ENCODE data around the gene UGT1A8. TPM values are rescaled to one million over a fixed set of nuclear protein-coding genes. Genes with fewer than 3 reads are reported as not detected.

The UGT1A8 gene
- total RNA-seq, 1 donor from 2014 or later = not detected

DNA sequence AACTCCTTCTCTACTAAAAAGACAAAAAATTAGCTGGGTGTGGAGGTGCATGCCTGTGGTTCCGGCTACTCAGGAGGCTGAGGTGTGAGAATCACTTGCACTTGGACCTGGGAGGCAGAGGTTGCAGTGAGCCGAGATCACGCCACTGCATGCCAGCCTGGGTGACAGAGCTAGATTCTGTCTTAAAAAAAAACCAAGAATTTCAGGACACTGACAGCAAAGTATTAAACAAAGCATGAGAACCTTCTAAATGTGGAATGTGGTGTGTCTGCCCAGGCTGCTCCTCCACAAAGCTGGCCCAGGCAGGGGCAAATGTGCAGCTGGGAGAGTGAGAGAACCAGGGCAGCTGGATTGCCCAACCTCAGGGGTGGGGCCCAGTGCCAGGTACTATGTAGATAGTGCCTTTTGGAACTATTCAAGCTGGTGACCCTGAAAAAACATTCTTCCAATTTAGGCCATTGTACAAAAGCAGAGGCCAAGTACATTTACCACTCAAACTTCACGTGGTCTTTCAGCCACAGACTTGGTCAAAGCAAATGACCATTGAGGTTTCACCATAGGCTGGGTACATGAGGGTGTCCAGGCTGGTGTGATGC, 88.6 kb downstream of the UGT1A8 start:
- Mint-ChIP-seq H3K27ac (ENCODE audit: unreplicated experiment) (no peak overlapping the region), H3K36me3 (ENCODE audit: unreplicated experiment) (no peaks in the 10 kb centered on the region)

DNA sequence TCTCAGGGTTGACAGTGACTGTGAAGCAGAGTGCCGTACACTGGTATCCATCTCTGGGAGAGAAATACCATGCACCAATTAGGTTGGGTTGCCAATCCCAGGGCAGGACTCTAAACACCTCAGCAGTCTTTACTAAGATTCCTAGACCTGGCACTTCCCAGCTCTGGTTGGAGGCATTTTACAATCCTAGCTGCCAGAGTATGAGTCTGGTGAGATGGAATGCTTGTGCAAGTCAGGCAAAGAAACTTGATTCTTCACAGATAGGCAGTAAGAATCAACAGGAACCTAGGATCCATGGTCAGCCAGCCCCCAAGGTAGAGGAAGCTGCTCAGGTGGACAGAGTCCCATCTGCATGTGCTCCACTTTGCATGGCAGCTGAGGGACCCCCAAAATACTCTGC, 89.3 kb downstream of the UGT1A8 start:
- Mint-ChIP-seq H3K4me1 (ENCODE audit: low read depth, unreplicated experiment) (no peaks in the 10 kb centered on the region), H3K27me3 (ENCODE audit: unreplicated experiment) (peaks cover 1% of the 10 kb centered on the region), H3K27ac (ENCODE audit: unreplicated experiment) (no peak overlapping the region), H3K4me3 (ENCODE audit: unreplicated experiment) (no peak overlapping the region), H3K9me3 (ENCODE audit: unreplicated experiment) (no peaks in the 10 kb centered on the region), H3K36me3 (ENCODE audit: unreplicated experiment) (no peaks in the 10 kb centered on the region)
- TF ChIP-seq, protein P1, sequence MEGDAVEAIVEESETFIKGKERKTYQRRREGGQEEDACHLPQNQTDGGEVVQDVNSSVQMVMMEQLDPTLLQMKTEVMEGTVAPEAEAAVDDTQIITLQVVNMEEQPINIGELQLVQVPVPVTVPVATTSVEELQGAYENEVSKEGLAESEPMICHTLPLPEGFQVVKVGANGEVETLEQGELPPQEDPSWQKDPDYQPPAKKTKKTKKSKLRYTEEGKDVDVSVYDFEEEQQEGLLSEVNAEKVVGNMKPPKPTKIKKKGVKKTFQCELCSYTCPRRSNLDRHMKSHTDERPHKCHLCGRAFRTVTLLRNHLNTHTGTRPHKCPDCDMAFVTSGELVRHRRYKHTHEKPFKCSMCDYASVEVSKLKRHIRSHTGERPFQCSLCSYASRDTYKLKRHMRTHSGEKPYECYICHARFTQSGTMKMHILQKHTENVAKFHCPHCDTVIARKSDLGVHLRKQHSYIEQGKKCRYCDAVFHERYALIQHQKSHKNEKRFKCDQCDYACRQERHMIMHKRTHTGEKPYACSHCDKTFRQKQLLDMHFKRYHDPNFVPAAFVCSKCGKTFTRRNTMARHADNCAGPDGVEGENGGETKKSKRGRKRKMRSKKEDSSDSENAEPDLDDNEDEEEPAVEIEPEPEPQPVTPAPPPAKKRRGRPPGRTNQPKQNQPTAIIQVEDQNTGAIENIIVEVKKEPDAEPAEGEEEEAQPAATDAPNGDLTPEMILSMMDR (IDR thresholded peaks at IDR 0.05; ENCODE audit: partially characterized antibody, unreplicated experiment) = no peak
- DNase-seq = no peak

More for the DNA sequence above, 88.6 kb downstream of the UGT1A8 start:
- Mint-ChIP-seq H3K27me3 (ENCODE audit: unreplicated experiment) (peaks cover under 1% of the 10 kb centered on the region), H3K4me1 (ENCODE audit: low read depth, unreplicated experiment) (no peaks in the 10 kb centered on the region), H3K9me3 (ENCODE audit: unreplicated experiment) (no peaks in the 10 kb centered on the region), H3K4me3 (ENCODE audit: unreplicated experiment) (no peak overlapping the region)
- no peak for DNase-seq
- TF ChIP-seq, protein P1 (IDR thresholded peaks at IDR 0.05; ENCODE audit: partially characterized antibody, unreplicated experiment) = no peak

DNA sequence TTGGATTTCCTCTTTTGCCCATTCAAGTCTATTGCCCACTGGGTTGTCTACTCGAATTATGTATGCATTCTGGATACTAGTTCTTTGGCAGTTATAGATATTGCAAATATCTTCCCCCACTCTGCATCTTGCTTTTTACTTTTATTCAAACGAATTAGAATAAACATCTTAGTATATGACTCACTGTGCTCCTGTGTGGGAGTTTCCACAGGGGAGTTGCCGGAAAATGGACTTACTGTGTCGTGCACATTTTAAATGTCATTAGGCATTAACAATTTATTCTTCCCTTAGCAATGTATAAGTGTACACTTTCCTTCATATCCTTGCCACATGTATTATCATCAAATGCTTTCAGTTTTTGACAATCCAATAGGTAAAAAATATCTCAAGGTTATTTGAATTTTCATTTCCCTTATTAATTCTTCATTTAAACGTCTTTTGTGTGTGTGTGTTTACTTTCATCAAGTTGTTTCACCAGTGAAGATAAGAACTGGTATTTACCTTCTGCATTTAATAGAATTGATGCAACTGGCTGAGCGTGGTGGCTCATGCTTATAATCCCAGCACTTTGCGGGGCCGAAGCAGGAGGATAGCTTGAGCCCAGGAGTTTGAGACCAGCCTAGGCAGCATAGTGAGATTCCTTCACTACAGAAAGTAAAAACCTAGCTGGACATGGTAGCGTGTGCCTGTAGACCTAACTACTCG, 90.7 kb downstream of the UGT1A8 start:
- no peaks in the 10 kb centered on the region for H3K36me3 Mint-ChIP-seq (ENCODE audit: unreplicated experiment)
- no peak overlapping the region for H3K4me3 Mint-ChIP-seq (ENCODE audit: unreplicated experiment)
- no peaks in the 10 kb centered on the region for H3K4me1 Mint-ChIP-seq (ENCODE audit: low read depth, unreplicated experiment)
- peaks cover 1% of the 10 kb centered on the region for H3K27me3 Mint-ChIP-seq (ENCODE audit: unreplicated experiment)
- no peak overlapping the region for H3K27ac Mint-ChIP-seq (ENCODE audit: unreplicated experiment)
- no peaks in the 10 kb centered on the region for H3K9me3 Mint-ChIP-seq (ENCODE audit: unreplicated experiment)
- DNase-seq = no peak
- TF ChIP-seq, protein P1 (IDR thresholded peaks at IDR 0.05; ENCODE audit: partially characterized antibody, unreplicated experiment) = no peak

DNA sequence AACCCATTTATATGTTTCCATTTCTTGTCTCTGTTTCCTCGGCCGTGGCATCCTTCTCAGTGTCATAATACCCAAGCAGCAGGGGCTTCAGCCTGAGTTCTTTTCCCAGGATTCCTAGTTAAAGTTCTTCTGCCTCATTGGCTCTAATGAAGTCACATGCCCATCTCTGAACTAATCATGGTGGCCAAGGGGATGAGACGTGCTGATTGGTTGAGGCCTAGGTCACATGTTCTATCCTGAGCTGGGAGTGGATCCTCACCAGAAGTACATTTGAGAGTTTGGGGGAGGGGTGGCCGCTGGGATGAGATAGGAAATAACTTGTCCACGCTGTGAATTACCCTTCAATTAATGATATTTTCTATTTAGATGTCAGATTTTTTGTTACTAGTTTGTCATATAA, 91.5 kb downstream of the UGT1A8 start:
- Mint-ChIP-seq H3K27me3 (ENCODE audit: unreplicated experiment) (peaks cover 1% of the 10 kb centered on the region), H3K27ac (ENCODE audit: unreplicated experiment) (no peak overlapping the region), H3K36me3 (ENCODE audit: unreplicated experiment) (no peaks in the 10 kb centered on the region), H3K9me3 (ENCODE audit: unreplicated experiment) (no peaks in the 10 kb centered on the region), H3K4me1 (ENCODE audit: low read depth, unreplicated experiment) (no peaks in the 10 kb centered on the region), H3K4me3 (ENCODE audit: unreplicated experiment) (no peak overlapping the region)
- no peak for DNase-seq
- TF ChIP-seq, protein P1 (IDR thresholded peaks at IDR 0.05; ENCODE audit: partially characterized antibody, unreplicated experiment) = no peak

DNA sequence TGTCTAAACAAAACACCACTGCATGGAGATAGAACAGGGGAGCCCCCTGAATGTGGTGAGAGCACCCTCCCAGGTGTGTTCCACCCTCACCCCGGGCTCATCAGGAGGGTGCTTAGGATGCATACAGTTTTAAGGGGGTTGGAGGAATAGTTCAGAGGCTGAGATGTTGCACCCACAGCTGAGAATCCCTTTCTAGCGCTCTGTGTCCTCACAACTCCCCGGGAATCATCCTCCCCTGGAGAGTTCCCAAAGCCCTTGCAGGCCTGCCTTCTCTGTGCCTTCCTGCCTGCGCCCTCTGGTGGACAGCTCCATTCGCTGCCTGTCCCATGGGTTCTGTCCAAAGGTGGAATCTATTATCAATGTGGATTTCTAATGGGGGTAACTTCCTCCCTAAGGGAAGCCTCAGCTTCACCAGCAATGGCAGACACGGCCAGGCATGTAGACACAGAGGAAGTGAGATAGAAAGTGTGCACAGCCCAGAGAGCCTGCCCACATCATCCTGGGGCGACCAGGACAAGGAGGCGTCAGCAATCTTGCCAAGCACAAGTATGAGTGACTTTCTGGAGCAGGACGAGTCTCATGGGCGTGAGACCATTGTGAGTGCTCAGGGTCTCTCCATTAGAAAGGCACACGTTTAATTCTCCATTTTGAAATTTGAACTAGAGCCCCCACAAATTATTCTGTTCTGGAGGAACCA, 94.0 kb downstream of the UGT1A8 start:
- Mint-ChIP-seq H3K4me3 (ENCODE audit: unreplicated experiment) (no peak overlapping the region), H3K27ac (ENCODE audit: unreplicated experiment) (no peak overlapping the region), H3K9me3 (ENCODE audit: unreplicated experiment) (no peaks in the 10 kb centered on the region), H3K27me3 (ENCODE audit: unreplicated experiment) (peaks cover 1% of the 10 kb centered on the region), H3K36me3 (ENCODE audit: unreplicated experiment) (no peaks in the 10 kb centered on the region), H3K4me1 (ENCODE audit: low read depth, unreplicated experiment) (no peaks in the 10 kb centered on the region)
- peak; percentile 92 for DNase-seq
- TF ChIP-seq, protein P1 (IDR thresholded peaks at IDR 0.05; ENCODE audit: partially characterized antibody, unreplicated experiment) = peak; percentile 94

Data from glutamatergic neuron (in vitro differentiated cells).